Mucosa of descending colon (tissue), 3 donors: ENCODE measurements around the gene PLEKHG4B. TPM values are rescaled to one million over a fixed set of nuclear protein-coding genes. Genes with fewer than 3 reads are reported as not detected.

Source experiments
- ATAC-seq: fragments of 200-7000 bp; cut with Tn5 transposase; one replicate; pipeline ENCODE4 v1.9.1; 2020; ENCODE audit warnings: mild to moderate bottlenecking, moderate library complexity
- DNase-seq, 3 donors: peaks; one replicate each; pipeline ENCODE4 v3.0.0-alpha.2; 2020
- H3K36me3 ChIP-seq: fragments of 200-600 bp; one replicate; pipeline ENCODE4 v1.8.0; 2021; ENCODE audit warnings: low read depth, mild to moderate bottlenecking
- H3K4me1 ChIP-seq: fragments of 200-600 bp; one replicate; pipeline ENCODE4 v1.8.0; 2021; ENCODE audit warnings: low read depth, mild to moderate bottlenecking
- H3K4me3 ChIP-seq: fragments of 200-600 bp; one replicate; pipeline ENCODE4 v1.8.0; 2021; ENCODE audit warnings: mild to moderate bottlenecking
- H3K9me3 ChIP-seq: fragments of 200-600 bp; one replicate; pipeline ENCODE4 v1.8.0; 2021; ENCODE audit warnings: mild to moderate bottlenecking
- CTCF ChIP-seq: fragments of 200-600 bp; IDR thresholded peaks from one replicate; pipeline ENCODE4 v1.8.0; 2022; ENCODE audit warnings: antibody characterized with exemption, mild to moderate bottlenecking
- intact Hi-C, 2 donors: fragments of 100-400 bp; cut with DNase I in 1 of 2; cut with micrococcal nuclease in 1 of 2; formaldehyde crosslinking; loops; one replicate each; pipeline versions ENCODE4 v1.11.0 to v1.11.1; 2022; cut with DNase I, micrococcal nuclease
- total RNA-seq, 3 donors: library from RNA; stranded (reverse); fragmentation: NEBNext Ultra II Directional in 2 of 3; extraction: Animal tissue kit (Norgen Biotek cat#: 25700) in 2 of 3; gene quantifications; one replicate each; pipeline versions ENCODE4 v1.2.1 to v1.2.4, GENCODE V29; 2021 to 2023
- donor health status: DM: no; HTN: no; CAD: no; lungs with moderate emphysema.
- donor health status: DM: no; HTN: no; CAD: no.
- donor health status: DM: no; HTN: yes; CAD: no.

Gene PLEKHG4B
- total RNA-seq, 3 donors from 2014 or later = 0.09 to 3.0 (median 0.36) TPM

GRCh38 chr5:188488-189481, 96.8 kb downstream of the PLEKHG4B start:
- ATAC-seq = peak; percentile 94
- peak; percentile 85 to 92 (median 91) for DNase-seq
- intact Hi-C loops = no loop called here

GRCh38 chr5:189486-189885, 97.5 kb downstream of the PLEKHG4B start:
- Histone ChIP-seq H3K36me3 (no peaks in the 10 kb centered on the region), H3K9me3 (no peaks in the 10 kb centered on the region), H3K4me1 (peaks cover 11% of the 10 kb centered on the region), H3K4me3 (no peak overlapping the region)
- intact Hi-C loops = no loop called here
- no peak for TF ChIP-seq CTCF
- DNase-seq (no peak), ATAC-seq (no peak)

More at GRCh38 chr5:188488-189481, 96.8 kb downstream of the PLEKHG4B start:
- H3K4me1 ChIP-seq = peaks cover 11% of the 10 kb centered on the region
- peak; percentile 90 for TF ChIP-seq CTCF
- H3K4me3 ChIP-seq = no peak overlapping the region
- H3K9me3 ChIP-seq = no peaks in the 10 kb centered on the region
- no peaks in the 10 kb centered on the region for H3K36me3 ChIP-seq

GRCh38 chr5:189976-190365, 98.0 kb downstream of the PLEKHG4B start:
- H3K9me3 ChIP-seq = no peaks in the 10 kb centered on the region
- no peak for ATAC-seq
- H3K4me1 ChIP-seq = peaks cover 11% of the 10 kb centered on the region
- intact Hi-C loops = no loop called here
- DNase-seq = no peak
- no peaks in the 10 kb centered on the region for H3K36me3 ChIP-seq
- TF ChIP-seq CTCF = no peak
- no peak overlapping the region for H3K4me3 ChIP-seq

GRCh38 chr5:190366-191035, 98.5 kb downstream of the PLEKHG4B start:
- DNase-seq = no peak
- Histone ChIP-seq H3K4me3 (no peak overlapping the region), H3K36me3 (no peaks in the 10 kb centered on the region), H3K4me1 (peaks cover 11% of the 10 kb centered on the region), H3K9me3 (no peaks in the 10 kb centered on the region)
- no peak for TF ChIP-seq CTCF
- ATAC-seq = no peak
- intact Hi-C loops = no loop called here

- TF ChIP-seq CTCF = no peak
- ATAC-seq = peak; percentile 17
- no peaks in the 10 kb centered on the region for H3K9me3 ChIP-seq
- H3K4me3 ChIP-seq = no peak within 1 kb of the TSS
- peak in 1 of 3 donors; percentile 39 for DNase-seq
- intact Hi-C loops = no loop called here
- no peaks in the 10 kb centered on the region for H3K36me3 ChIP-seq
- H3K4me1 ChIP-seq = peaks cover 11% of the 10 kb centered on the region
Observed at GRCh38 chr5:191036-191948, 99.3 kb downstream of the PLEKHG4B start, which contains the start of gene LRRC14B. Gene LRRC14B (plus strand): TSS chr5:191495. CDS start chr5:191539, 44 bp downstream.
